GM18870 (cell line): ENCODE measurements around the gene CYP3A4.
"Not testable (repeated sequence)": the region's sequence is repeated elsewhere in the genome, so short reads cannot be mapped to it uniquely, and the experiment has no call there.

Experiments
- ATAC-seq: cut with Tn5 transposase; IDR thresholded peaks from one replicate; pipeline ENCODE4 v1.9.1; 2021; ENCODE audit warnings: moderate library complexity; ENCODE audit not compliant: unreplicated experiment

Gene CYP3A4

DNA sequence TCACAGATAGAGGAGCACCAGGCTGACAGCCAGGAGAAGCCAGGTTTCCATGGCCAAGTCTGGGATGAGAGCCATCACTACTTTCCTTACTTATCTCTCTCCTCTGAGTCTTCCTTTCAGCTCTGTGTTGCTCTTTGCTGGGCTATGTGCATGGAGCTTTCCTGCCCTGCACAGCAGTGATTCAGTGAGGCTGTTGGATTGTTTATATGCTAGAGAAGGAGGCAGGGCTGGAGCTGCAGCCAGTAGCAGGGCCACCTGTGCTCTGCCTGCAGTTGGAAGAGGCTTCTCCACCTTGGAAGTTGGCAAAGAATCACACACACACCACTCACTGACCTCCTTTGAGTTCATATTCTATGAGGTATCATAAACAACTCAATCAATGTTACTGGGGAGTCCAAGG is at the start of gene CYP3A4:
Gene CYP3A4 (minus strand): TSS at position 178 of the 400 bp plus-strand sequence. CDS start 103 bp downstream, at position 75.
- ATAC-seq = no peak

- ATAC-seq = no peak
These were observed 49.4 kb upstream of the CYP3A4 start for GRCh38 chr7:99833289-99833877.

DNA sequence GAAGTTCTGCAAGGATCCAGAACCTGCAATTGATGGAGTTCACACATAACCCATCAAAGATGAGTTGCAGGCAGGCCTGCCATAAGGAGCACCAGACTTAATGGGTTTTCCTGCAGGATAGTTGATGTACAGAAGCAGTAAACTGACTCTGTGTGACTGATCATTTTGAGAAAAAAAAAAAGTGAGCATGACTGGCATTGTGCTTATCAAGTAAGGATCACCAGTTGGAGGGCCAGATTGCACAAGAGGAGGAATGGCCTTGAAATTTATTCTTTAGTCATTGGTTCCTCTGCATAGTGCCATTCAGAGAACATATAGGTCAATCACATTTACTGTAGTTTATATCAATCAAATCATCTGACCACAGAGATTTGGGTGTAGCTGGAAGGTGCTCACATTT is 47.6 kb upstream of the CYP3A4 start:
- no peak for ATAC-seq

GRCh38 chr7:99829524-99830160 is 45.7 kb upstream of the CYP3A4 start:
- ATAC-seq = no peak

- ATAC-seq = no peak
These were observed 44.8 kb upstream of the CYP3A4 start for GRCh38 chr7:99828811-99829210.

DNA sequence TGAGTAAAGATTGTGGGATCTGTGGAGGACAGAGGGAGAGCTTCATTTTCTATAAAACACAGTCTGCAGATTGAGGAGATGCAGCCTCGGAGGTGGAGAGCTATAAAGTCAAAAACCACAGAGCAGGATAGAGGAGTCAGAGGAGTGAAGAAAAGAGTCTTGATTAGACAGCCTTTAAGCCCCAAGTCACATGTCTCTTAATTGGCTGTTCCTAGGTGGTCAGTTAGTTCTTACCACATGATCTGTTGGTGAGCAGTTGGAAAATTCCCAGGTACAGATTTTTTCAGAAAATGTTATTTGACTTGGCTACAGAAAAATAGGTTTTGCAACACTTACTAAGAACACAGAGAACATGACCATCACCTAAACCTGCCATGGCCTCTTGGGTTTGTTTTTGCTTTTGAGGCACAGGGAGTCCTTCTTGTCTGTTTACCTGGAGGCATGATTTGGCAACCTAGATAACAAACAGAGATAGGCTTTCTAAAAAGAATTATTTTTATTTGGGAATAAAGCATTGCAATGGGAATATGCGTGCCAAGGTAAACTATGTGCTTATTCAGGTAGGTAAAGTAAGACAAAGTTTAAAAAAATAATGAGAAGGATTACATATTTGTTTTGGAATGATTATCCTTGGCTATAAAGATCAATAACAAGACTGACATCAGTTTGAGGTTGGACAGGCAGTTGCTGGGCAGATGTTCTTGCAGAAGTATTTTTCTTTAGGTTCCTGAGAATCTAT is 43.2 kb upstream of the CYP3A4 start:
- ATAC-seq = no peak

DNA sequence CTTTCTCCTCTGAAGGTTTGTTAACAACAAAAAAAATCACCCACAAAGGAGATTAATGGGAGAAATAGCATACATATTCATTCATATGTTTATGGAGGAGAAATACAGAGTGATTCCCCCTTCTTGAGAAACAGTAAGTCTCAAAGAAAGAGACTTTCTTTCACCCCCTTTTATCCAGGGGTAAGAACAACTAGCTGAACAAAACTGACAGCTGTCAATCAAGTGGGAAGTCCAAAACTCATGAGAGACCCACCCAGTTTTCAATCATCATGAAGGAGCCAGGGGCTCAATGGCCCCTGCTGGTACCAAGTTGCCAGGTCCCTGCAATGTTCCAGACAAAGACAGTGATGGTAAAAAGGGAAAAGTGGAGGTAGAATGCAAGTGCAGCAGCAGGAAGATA is 41.9 kb upstream of the CYP3A4 start:
- no peak for ATAC-seq

GRCh38 chr7:99825452-99825851 is 41.5 kb upstream of the CYP3A4 start:
- ATAC-seq = no peak

DNA sequence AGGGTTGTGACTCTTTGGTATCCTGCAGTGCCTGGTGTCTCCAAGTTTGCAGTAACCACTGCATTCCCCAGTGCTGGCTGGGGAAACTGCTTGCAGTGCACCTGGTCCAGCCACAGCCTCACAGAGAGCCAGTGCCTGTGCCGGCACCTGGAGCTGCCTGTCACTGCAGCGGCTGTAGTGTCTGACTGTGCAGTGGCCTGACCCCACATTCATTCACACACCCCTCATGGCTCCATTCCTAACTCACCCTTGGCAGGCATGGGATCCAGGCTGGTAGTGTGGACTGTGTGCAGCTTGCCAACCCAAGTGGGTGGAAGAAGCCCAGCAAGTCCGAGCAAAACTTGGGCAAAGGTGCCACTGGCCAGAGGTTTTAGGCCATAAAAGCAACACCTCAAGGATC is 40.1 kb upstream of the CYP3A4 start:
- ATAC-seq = no peak

DNA sequence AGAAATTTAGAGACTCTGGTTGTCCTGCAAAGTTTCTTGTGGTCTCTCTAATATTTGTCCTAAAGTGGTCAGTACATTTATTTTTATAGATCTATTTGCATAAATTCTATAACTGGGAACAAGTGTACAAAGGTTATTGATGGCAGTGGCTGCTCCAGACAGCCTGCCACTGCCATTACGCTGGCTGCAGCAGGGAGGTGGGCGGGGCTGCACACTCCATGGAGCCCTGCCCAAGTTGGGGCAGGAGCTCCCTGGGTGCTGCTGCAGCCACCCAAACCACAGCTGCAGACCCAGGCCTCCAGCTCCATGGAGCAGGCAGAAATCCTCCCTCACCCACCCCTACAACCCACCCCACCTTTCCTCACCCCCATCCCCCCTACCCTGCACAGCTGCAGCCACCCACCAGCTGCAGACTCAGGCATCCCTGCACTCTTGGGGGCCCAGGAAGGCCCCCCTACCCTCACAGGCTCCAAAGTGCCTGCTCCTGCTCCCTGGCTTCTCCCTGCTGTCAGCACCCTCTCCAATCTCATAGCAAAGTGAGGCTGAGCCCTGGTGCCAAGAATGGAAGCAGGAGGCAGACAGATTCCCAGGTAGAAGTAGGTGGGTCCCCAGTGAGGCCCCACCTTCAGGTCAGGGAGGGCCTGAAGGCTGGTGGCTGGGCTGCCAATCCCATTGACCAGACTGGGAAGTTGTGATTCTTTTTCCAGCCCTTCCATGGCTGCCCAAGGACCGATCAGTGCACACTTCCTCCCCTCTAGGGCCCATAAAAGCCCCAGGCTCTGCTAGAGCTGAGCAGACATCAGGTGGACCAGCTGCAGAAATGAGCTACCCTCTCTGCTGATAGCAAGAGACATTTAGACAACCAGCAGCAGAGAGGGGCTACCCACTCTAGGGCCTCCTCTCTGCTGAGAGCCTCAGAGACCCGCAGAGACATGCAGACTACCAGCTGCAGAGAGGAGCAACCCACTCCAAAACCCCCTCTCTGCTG is 39.0 kb upstream of the CYP3A4 start:
- ATAC-seq = no peak

GRCh38 chr7:99820408-99821027 is 36.5 kb upstream of the CYP3A4 start:
- no peak for ATAC-seq

DNA sequence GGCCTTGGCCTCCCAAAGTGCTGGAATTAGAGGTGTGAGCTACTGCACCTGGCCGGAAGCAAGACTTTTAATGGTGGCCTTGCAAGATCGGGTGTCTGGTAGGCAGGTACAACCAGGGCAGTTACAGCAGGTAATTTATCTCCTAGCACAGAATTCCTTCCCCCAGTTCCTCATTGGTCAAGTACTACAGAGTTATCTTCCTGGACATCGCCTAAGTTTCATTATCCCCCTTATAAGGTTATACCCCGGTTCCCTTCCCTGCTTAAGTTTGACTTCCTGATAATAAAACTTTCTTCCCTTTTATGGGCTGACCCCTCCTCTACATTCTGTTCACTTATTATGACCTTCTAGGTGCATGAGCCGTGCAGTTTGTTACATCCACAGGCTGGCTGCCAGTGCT is 24.8 kb upstream of the CYP3A4 start:
- no peak for ATAC-seq

DNA sequence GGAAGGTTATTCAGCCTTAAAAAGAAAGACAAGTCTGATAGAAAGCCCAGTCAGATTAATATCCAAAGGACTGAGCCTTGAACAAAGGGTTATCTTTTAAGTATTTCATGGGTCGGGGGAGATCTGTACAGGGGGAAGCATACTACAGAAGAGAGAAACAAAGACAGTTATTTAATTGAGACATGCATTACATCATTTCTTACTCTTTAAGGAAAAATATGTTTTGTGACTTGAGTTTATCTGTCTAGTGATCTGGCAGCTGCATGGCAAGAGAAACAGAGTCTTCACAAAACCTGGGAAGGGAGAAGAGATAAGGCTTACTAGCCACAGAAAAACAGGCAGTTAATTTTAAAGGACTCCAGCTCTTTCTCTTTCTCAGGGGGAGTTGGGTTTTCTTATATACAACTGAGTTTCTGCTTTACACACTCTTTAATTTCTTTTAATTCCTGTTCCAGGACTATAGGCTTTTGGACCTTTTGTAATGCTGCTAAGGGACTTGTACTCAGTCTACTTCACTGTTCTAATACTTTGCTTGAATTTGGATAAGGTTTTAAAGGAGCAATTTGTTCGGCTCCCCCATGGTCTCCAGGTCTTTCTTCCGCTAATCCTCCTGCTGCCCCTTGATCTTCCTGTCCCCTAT is 23.0 kb upstream of the CYP3A4 start:
- no peak for ATAC-seq

DNA sequence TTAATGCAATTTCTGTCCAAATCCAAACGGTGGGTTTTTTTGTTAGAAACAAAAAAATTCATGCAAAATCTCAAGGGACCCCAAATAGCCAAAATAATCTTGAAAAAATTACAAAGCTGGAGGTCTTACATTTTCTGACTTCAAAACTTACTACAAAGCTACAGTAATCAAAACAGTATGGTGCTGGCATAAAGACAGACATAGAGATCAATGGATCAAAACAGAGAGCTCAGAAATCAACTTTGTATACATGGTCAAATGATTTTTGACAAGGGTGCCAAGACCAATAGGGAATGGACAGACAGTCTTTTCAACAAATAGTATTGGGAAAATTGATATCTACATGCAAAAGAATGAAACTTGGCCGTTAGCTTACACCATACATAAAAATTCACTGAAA is 21.7 kb upstream of the CYP3A4 start:
- ATAC-seq = no peak

DNA sequence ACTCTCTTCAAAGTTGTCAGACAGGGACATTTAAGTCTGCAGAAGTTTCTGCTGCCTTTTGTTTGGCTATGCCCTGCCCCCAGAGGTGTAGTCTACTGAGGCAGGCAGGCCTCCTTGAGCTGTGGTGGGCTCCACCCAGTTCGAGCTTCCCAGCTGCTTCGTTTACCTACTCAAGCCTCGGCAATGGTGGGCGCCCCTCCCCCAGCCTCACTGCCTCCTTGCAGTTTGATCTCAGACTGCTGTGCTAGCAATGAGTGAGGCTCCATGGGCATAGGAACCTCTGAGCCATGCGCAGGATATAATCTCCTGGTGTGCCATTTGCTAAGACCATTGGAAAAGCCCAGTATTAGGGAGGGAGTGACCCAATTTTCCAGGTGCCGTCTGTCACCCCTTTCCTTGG is 19.1 kb upstream of the CYP3A4 start:
- not testable (repeated sequence) for ATAC-seq

DNA sequence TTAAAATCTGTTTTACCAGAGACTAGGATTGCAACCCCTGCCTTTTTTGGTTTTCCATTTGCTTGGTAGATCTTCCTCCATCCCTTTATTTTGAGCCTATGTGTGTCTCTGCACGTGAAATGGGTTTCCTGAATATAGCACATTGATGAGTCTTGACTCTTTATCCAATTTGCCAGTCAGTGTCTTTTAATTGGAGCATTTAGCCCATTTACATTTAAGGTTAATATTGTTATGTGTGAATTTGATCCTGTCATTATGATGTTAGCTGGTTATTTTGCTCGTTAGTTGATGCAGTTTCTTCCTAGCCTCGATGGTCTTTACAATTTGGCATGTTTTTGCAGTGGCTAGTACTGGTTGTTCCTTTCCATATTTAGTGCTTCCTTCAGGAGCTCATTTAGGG is 17.4 kb upstream of the CYP3A4 start:
- not testable (repeated sequence) for ATAC-seq

DNA sequence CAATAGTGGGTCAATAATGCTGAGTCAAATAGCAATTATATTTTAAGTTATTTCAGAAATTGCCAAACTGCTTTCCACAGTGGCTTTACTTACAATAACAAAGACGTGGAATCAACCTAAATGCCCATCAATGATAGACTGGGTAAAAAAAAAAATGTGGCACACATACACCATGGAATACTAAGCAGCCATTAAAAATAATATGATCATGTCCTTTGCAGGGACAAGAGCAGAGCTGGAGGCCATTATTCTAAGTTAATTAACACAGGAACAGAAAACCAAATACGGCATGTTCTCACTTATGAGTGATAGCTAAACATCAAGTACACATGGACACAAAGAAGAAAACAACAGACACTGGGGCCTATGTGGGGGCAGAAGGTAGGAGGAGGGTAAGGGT is 15.0 kb upstream of the CYP3A4 start:
- ATAC-seq = no peak

- ATAC-seq = not testable (repeated sequence)
These were observed 11.9 kb upstream of the CYP3A4 start for GRCh38 chr7:99795864-99796263.

- no peak for ATAC-seq
These were observed 10.9 kb upstream of the CYP3A4 start for GRCh38 chr7:99794585-99795502.
